HG02623 (cell line): Measurements from ENCODE around the gene TNIK.

Experiments used
- ATAC-seq: cut with Tn5 transposase; IDR thresholded peaks from one replicate; pipeline ENCODE4 v1.9.1; 2021; ENCODE audit warnings: moderate library complexity; ENCODE audit not compliant: unreplicated experiment

The TNIK gene

DNA sequence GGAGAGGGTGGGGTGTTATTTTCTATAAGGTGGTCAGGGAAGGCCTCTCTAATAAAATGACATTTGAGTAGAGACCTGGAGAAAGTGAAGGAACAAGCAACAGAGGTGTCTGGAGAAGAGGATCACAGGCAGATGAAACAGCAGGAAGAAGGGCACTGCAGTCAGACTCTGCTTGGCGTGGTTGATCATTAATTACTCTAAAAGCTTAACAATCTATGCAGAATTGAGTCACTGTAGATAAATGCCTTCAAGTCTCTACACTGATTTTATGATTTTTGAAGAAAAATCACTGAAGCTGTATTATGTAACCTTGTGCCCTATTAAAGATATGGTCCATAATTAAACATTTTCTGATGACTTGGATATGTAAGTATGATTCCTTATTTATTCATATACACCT, 114.2 kb downstream of the TNIK start:
- no peak for ATAC-seq

DNA sequence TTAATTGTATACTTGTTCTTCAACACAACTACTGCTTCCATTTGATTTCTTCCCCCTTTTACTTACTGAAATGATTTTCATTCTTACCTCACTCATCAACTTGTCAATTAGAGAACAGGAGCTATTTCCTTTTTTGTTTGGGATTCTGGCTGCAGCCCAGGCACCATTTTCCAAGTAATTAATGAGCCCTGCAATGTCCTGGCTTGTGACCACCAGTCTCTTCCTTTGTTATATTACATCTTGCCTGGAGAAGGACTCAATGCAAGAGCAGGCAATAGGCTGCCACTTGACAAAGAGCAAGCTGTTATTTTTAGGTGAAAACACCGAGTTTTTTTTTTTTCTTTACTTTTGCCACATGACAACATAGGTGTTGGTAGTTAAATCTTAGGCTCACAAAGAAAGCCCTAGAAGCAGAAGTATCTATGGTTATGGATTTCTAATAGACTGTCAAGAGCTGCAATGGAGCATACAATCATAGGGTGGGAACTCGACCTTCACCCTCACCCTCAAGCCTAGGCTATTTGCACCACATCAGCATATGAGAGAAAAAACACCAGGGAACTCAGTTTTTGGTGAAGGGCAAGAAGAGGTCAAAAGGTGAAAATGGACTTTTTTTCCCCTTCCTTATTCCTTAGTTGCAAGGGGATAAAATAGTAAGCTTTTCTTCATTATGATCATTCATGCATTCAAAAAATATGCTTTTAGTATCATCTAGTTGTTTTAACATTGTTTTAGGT, 114.9 kb downstream of the TNIK start:
- ATAC-seq = no peak

DNA sequence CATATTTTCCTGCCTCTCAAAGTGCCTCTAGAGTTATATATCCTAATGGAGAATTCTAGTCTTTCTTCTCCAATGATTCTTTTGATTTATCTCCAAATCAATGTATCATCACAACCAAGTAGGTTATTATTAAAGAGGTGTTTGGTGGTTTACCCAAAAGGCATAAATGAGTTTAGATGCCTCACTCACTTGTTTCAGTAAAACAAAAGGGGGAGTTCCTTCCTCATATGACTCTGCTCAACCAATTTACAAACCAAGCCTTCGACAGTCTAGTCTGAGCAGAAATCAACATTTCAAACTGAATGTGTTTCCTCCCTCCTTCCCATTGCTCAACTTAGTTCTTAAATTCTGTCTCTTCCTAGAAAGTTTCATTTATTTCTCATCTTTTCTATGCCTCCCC, 116.5 kb downstream of the TNIK start:
- no peak for ATAC-seq

DNA sequence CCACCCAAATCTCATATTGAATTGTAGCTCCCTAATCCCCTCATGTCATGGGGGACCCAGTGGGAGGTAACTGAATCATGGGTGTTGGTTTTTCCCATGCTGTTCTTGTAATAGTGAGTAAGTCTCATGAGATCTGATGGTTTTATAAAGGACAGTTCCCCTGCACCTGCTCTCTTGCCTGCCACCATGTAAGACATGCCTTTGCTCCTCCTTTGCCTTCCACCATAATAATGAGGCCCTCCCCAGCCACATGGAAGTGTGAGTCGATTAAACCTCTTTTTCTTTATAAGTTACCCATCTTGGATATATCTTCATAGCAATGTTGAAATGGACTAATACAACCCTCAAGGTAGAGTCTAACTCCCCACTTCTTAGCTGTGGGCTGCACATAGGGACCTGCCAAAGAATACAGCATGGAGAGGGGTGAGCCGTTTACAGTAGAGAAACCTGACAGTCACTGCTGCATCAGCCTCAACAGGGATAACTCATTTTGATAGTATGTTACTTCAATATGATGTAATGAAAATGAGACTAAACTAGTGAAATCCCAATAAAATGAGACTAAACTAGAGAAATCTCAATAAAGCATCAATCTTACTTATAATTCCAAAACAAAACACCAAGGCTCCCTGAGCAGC, 117.3 kb downstream of the TNIK start:
- no peak for ATAC-seq

DNA sequence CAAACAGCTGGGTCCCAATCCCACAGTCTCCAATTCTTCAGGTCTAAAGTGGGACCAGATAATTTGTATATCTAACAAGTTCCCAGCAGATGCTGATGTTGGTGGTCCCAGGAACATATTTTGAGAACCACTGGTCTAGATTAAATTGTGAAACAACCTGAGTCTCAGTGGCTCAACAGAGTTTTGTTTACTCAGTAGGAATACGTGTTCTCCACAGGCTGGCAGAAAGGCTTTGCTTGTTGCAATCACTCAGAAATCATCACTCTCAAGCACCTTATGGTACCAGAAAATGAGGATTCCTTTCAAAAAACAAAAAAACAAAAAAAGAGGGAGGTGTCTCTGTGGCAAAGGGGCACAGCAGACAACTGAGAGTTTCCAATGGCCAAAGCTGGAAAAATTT, 118.0 kb downstream of the TNIK start:
- ATAC-seq = no peak

DNA sequence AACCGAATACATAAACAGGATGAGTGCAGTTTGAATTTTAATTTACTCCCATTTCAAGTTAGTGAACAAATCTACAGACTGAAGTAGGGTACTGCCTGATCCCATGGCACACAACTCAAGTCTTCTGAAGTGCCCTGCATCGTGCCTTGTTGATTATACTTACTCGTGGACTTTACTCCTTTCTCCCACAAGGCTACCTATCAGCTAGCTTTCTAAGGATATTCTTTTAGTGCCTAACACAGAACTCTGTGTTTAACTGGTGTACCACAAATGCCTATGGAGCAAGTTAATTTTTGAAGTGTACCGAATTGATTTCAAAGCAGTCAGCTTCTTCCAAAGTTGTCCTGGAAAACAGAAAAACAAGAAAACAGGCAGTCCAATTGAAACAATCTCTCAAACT, 119.8 kb downstream of the TNIK start:
- ATAC-seq = no peak

DNA sequence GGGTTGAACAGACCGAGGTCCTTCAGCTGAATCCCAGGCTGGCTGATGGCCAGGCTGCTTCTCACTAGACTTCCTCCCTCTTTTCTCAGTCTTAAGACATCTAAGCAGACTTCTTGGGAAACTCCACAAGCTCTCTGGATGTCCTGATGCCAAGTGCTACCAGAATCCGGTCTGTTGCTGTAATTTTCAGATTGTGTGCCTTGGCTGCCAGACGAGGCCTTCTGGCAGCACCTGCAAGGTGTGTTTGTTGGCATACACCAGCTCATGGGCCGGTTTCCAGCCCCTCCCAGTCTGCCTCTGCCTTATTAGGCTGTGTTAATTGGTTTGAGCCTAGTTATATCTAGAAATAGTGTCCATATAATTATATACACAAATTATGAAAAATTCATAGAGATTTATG, 120.6 kb downstream of the TNIK start:
- ATAC-seq = no peak

DNA sequence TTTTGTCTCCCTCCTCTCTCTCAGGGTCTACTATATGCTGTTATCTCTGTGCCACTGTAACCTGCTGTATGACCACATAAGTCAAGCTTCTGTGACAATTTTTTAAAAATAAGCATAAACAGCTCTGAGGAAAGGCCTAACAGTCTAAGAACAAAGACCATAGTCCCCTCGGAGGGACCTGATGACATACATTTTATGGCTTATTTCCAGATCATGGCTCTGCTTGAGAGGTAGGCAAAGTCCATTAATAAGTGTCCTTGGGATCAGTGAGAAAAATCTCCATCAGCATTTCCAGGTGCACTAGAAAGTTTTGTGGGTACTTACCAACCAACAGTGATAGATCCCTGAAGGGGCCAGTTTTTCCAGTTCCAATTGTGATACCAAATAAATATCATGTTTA, 123.8 kb downstream of the TNIK start:
- ATAC-seq = no peak

DNA sequence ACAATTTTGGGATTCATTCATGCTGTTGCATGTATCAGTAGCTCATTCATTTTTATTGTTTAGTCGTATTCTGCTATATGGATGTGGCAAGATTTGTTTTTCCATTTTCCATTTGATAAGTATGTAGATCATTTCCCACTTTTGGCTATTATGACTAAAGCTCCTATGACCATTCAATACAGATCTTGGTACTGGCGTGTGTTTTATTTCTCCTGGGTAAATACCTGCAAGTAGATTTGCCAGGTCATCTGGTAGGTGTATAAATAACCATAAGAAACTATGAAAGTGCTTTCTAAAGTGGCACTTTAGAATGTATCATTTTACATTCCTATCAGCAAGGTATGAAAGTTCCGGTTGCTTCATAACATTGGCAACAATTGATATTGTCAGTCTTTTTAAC, 124.6 kb downstream of the TNIK start:
- ATAC-seq = no peak

DNA sequence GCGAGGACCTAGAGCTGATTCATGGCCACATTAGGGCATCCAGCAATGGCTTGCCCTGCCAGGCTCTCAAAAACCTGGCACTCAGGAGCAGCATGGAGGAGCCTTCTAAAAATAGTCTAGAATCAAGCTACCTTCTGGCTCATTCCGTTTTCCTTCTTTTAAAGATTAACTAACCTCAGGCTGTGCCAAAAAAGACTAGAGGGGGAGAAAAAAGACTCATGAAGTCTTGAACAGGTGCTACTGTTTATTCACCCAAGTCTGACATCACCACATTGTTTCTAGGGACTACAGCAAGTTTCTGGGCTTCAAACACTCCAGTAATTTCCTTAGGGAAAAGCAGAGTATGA, 125.8 kb downstream of the TNIK start:
- ATAC-seq = no peak

DNA sequence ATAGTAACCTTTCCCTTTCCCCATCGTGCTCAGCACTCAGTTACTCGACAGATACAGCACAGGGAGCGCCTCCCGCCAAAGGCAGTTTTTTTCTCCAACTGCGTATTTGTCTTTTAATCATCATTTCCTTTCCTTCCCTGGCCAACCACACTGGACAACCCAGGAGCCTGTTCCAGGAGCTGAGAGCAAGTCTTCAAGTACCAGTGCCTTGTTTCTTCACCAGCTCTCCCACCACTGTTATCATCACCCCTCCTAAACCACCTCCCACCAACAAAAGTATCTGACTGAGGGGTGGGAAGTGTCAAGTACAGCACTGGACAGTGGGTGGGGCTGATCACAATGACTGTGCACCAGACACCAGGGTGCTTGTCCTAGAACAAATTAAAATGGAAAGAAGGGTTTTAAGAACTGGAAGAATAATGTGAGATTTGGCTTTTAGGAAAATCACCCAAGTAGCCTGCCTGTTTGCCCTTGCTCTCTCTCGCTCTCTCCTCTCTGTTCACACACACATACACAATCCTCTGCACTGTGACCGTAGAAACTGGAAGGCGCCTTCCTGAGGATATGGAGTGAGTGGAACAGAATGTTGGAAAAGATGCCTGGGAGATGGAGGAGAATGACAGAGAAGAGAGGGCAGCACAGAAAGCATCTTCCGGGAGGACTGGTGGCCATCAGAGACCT, 126.3 kb downstream of the TNIK start:
- no peak for ATAC-seq

DNA sequence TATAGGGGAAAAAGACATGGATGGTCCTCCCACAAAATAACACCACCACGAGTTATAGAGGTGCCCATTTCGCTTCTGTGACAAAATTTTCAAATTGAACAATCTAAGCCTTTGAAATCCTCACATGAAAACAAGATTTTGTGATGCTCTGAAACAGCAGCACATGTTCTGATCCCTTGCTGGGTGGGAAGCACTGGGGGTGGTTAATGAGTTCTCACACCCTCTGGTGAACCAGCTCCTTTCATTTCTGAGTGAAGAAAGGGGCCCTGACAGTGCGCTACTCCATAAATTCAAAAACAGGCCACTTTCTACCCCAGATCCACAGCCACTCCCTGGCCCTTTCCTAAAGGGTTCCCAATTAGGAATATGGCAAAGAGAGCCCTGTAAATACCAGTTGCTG, 129.3 kb downstream of the TNIK start:
- no peak for ATAC-seq

DNA sequence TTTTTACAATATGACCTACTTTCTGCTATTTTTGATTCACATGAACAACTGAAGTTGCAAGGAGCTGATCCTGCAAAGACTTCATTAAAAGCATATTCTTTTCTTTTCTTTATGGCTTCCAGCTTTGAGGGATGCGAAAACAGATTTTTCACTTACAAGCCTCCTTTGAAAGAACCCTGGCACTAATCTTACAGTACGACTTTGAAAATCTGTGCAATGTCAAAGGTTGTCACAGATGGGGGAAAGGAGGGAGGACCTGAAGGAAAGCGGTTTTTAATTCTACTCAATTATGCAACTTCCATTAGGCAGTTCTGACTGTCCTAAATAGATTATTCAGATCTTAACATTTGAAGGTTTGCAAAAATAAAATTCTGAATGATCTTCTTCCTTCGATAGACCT, 130.5 kb downstream of the TNIK start:
- no peak for ATAC-seq

DNA sequence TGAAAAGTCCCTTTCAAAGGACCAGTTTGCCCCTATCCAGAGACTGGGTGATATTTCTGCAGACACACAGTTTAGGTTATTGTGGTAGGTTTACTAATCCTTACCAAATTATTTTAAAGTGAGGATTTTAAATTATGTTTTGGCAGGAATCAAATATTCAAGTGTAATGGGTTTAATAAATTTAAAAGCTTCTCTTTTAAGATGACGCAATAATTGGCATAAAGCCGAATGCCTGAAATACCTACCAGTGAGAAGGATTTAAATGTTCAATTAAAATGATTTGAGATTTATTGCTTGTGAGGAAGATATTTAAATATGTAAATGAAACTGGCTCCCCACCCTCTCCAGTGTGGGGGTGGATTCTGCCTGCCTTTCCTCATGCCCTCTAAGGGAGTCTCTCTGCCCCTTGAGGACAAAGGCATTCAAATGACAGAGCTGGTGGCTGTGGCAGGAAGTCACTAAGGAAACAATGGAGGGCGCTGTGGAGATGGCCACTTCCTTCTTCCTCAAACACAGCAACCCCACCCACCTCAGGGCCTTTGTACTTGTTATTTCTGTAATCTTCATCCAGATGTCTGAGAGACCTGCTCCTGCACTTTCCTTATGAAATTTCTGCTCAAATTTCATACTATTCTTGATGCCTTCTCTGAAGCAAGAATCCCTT, 131.7 kb downstream of the TNIK start:
- ATAC-seq = no peak

DNA sequence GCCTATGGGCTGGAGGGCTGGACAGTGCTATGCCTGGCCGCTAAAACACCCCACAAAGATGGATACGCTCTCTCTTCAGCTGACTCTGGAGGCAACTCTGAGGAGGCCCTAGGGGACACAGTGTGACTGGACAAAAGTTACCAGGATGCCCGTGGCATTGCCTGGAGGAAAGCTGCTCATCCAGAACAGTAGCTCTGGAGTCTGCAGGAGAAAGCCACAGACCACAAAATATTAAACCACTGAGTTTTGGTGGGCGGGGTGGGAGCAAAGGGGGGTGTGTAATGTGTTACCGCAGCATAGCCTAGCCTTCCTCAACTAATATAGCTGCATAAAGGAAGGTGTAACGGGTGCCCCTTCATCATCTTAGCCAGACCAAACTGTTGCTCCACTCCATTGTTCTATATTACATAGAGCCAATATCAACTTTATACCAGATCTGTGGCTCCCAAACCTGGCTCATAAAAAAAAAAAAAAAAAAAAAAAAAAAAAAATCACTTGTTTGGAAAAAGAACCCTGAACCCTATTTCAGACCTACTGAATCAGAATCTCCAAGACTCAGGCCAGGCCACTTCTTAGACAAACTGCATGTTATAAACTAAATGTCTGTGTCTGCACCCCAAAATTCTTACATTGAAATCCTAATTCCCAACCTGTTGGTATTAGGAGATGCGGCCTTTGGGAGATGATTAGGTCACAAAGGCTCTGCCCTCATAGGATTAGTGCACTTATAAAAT, 132.6 kb downstream of the TNIK start:
- ATAC-seq = no peak

DNA sequence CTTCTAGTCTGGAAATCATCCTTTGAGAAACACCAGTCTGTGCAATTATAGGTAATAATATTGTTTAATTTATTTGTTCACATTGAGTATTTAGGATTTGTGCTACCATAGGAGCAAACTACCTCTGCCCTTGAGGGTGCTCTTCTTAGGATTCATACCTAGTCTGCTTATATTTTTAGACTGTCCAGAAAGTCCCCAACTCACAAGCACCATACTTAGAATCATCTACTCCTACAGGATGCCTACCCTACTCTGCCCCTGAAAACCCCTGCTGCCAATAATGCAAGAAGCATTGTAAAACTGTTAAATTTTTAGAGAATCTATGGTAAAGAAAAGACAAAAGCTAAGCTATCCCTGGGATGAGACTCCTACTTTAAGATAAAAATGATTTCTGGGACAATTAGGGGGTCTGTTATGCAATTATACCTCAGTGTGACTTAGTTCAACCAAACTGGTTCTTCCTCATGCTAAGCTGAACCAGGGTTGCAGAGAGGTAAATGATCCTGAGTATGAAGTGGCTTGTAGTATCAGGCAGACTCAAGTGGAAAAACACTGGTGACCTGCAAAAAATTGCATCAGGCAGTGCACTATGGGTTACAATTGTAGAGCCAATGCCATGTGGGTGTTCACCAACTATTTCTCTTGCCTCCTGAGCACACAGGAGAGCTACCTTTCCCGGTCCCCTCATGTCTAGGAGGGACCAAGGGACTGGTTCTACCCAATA, 133.3 kb downstream of the TNIK start:
- no peak for ATAC-seq

DNA sequence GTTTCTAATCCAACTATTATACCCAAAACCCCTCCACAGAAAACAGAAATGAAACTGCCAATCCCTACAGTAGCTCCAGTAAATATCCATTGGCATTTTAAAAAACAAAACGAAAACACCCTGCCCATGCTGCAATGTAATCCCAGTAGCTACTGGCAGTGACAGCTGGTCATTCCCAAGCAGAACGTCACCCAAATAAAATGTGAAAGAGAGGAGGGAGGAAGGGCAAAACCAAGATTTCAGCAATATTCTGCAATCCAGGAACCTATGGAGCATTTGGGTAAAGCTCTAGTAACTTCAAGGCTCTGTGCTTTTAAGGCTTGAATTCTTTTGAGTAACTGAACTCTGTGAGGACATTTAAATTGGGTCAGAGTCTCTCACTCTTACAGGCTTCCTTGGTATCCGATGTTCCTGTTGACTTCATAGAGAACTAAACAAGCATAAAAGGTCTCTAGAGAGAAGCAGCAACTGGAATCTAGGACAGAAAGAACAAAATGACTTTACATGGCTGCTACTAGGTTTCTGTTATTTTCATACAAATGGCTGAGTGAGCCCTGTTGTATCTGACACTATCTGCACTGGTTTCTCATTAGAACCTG, 136.2 kb downstream of the TNIK start:
- no peak for ATAC-seq

DNA sequence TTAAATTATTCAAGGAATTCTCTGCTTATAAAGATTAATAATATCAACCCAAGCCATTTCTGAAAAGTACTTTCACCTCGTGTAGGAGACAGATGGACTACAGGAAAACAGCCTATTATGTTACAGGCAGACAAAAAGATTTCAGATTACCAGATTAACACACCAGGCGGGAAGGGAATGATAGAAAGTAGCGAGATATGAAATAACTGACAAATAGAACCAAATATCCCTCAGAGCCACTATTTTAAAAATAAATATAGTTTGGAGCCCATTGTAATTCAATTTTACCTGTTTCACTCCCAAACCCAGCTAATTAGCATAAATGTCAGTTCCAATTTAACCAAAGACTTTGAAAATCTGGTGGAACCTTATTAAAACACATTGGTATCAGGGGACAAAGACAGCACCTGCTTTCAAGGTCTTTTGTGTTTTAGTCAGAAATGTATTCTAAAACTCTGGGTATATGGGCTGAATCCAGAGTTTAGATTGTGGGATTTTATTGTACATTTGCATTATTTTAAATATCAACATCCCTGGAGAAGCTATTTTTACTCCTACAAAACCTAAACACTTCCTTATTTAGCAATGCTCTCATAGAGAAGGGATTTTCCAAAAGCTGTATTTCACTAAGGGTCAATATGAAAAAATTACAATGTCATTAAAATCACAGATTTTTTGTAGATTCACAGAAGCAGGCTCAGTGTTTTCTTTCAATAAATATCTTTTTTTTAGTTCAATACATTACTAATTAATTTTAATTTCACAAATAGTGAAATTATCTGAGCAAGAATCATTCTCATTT, 138.4 kb downstream of the TNIK start:
- ATAC-seq = no peak

DNA sequence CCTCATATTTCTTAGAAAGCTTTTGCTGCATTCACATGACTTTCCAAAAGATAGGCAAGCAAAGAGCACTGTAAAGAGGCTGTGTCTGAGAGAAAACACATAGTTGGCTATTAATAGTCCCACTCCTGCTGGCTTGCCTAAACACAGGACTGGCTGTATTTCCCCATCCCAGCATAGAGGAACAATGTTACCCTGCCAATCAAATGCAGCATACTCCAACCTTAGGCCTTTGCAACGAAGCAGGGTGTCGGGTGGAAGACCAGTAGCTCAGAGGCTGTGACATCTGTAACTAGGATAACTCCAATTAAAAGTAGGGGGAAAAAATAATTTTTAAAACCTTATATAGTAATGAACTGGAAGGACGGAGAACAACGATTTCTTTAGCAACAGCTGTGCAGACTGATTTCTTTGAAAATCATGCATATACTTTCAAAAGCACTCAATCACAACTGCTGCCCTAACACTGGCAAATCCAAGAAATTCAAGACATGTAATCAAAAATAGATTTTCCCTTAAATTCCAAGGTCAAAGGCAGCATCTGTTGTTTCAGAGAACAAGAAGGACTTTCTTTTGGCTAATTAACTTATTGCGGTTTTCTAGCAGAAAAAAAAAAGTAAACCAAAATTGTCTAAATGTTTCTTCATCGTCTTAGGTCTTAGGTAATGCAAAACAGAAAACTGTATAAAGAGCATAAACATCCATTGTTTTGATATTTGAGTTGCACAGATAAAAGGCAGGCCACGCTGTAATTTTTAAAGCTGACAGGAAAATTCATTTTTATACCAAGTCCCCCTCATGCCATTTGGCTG, 139.3 kb downstream of the TNIK start:
- no peak for ATAC-seq
